Subcutaneous adipose tissue (tissue), 4 donors: ENCODE data around the gene VWA8. TPM values are rescaled to one million over a fixed set of nuclear protein-coding genes. Genes with fewer than 3 reads are reported as not detected.

Experiments used
- total RNA-seq, 4 donors: library from RNA; depleted of rRNA; stranded (reverse); fragments of >200 nt; gene quantifications; one replicate each; pipeline ENCODE4 v1.1.0, GENCODE V29; 2016
- TF ChIP-seq, protein P1 (sequence below): fragments of 450-650 bp; IDR thresholded peaks from one replicate; pipeline ENCODE4 v1.5.1; 2016; ENCODE audit warnings: low read depth, mild to moderate bottlenecking, control low read depth, antibody characterized with exemption, moderate library complexity

VWA8 gene
- total RNA-seq, 4 donors from 2014 or later = 18.1 to 28.3 (median 20.3) TPM

DNA sequence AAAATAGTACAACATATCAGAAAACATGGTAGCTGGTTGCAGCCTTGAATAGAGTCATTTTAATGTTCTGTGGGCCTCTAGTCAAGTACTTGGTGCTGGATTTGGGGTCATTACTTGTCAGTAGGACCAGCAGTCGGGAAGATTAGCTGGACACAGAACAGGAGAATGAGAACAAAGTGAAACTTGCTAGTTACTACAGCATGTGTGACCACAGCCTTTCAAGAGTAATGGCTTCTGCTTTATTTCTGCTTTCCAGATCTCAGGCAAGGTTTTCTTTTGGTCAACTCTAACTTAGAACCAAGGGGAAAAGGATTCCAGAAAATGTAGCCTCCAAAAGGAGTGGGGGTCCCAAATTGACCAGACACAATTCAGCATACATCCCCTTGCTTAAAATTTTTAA, 17.1 kb upstream of the VWA8 start:
- TF ChIP-seq, protein P1, sequence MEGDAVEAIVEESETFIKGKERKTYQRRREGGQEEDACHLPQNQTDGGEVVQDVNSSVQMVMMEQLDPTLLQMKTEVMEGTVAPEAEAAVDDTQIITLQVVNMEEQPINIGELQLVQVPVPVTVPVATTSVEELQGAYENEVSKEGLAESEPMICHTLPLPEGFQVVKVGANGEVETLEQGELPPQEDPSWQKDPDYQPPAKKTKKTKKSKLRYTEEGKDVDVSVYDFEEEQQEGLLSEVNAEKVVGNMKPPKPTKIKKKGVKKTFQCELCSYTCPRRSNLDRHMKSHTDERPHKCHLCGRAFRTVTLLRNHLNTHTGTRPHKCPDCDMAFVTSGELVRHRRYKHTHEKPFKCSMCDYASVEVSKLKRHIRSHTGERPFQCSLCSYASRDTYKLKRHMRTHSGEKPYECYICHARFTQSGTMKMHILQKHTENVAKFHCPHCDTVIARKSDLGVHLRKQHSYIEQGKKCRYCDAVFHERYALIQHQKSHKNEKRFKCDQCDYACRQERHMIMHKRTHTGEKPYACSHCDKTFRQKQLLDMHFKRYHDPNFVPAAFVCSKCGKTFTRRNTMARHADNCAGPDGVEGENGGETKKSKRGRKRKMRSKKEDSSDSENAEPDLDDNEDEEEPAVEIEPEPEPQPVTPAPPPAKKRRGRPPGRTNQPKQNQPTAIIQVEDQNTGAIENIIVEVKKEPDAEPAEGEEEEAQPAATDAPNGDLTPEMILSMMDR = no peak

- TF ChIP-seq, protein P1 = no peak
Observed at GRCh38 chr13:41976476-41976875, 15.6 kb upstream of the VWA8 start.

DNA sequence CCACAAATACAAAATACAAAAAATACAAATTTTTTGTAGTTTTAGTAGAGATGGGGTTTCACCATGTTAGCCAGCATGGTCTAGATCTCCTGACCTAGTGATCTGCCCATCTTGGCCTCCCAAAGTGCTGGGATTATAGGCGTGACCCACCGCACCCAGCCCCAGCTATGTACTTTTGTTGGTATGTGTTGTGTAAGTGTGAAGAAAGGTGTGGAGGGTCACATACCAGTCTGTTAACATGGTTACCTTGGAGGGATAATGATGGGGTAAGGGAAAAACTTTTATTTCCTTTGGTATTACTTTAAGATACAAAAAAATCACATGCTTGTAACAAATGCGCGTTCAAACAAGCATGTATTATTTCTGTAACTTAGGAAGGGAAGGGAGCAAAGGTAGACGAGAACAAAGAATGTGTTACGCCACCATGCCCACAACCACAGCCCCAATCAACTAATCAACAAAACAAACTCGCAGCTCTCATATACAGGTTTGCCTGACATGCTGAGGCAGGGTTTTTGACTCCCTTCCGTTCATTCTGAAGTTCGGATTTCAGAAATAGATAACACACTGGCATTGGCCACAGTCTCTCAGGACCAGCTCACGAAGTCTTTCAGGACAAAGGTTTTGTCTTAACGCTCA, 13.5 kb upstream of the VWA8 start:
- TF ChIP-seq, protein P1 = no peak

GRCh38 chr13:41973247-41973741, 12.4 kb upstream of the VWA8 start:
- TF ChIP-seq, protein P1 = no peak

GRCh38 chr13:41971848-41972247, 10.9 kb upstream of the VWA8 start:
- TF ChIP-seq, protein P1 = no peak

GRCh38 chr13:41970918-41971317, 10.0 kb upstream of the VWA8 start:
- TF ChIP-seq, protein P1 = no peak

DNA sequence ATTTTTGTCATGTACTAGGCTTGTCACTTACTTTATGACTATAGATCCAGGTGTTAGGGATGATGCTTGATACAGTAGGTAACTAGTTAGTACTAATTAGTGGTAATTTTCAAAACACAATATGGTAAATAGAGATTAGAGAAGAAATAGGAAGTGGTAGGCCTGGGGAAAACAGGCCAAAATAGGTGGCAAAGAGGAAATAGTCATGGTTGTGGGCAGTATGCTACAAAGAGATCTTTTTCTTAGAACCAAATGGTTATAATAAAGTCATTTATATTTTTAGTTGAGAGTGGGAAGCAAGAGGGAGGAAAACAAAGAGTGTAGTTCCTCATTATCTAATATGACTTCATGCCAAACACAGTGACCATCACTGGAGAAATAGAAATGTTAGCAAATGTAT, 9.1 kb upstream of the VWA8 start:
- TF ChIP-seq, protein P1 = no peak
